K562 (cell line): ENCODE data around the gene VPS11. TPM values are rescaled to one million over a fixed set of nuclear protein-coding genes. Genes with fewer than 3 reads are reported as not detected.

ENCODE experiments used
- ATAC-seq: fragments of 200-7000 bp; cut with Tn5 transposase; 3 replicates; pipeline ENCODE4 v1.9.1; 2020; ENCODE audit warnings: moderate library complexity
- BruUV-seq: library from RNA; stranded (reverse); fragments of 400-500 nt; replicated peaks from 2 replicates; lab custom pipeline; 2021; lab: Mats Ljungman, UMichigan
- CTCF ChIA-PET: fragments of 300-600 bp; formaldehyde crosslinking; extraction: SDS; loops from one replicate; lab custom pipeline; 2021; ENCODE audit warnings: low intra/inter-chr PET ratio; lab: Yijun Ruan, JAX
- POLR2A ChIA-PET: fragments of 300-600, 350-650 bp; sonication (Branson Sonifier 250); formaldehyde crosslinking; extraction: SDS; loops from one replicate; lab custom pipeline; 2021; ENCODE audit warnings: antibody characterized with exemption, inconsistent platforms; lab: Yijun Ruan, JAX
- DNase-seq, 4 experiments: peaks; one replicate each; pipeline versions ENCODE4 v3.0.0 to v3.0.0-alpha.2; 2011 to 2018; ENCODE audit warnings: low spot score in 3 of 4, mixed read lengths in 3 of 4; ENCODE audit errors: extremely low read depth in 1 of 4
- FAIRE-seq: peaks from 2 replicates; lab custom pipeline; 2011; peaks lifted over from hg19 to GRCh38; lab: Jason Lieb, UNC
- H2AFZ ChIP-seq: 2 replicates; pipeline ENCODE4 v1.6.0; 2011; ENCODE audit warnings: low read depth, low read length, control low read depth, inconsistent platforms
- H3K27ac ChIP-seq: fragments of 200-600 bp; 3 replicates; pipeline ENCODE4 v1.8.0; 2011; ENCODE audit warnings: low read depth, mild to moderate bottlenecking, control low read depth, inconsistent platforms, low read length, moderate library complexity, mixed read lengths; ENCODE audit errors: extremely low read depth
- H3K27me3 ChIP-seq, 2 experiments: fragments of 300-600 bp in 1 of 2; 2 replicates in 1 of 2; 3 replicates in 1 of 2; pipeline versions ENCODE4 v1.6.0 to v1.8.0; 2011; ENCODE audit warnings: inconsistent platforms in 2 of 2, low read length in 2 of 2, mild to moderate bottlenecking in 1 of 2, mixed read lengths in 1 of 2, moderate library complexity in 1 of 2; ENCODE audit not compliant: control insufficient read depth in 2 of 2, insufficient read depth in 2 of 2
- H3K36me3 ChIP-seq: fragments of 300-600 bp; 3 replicates; pipeline ENCODE4 v1.8.0; 2011; ENCODE audit warnings: mild to moderate bottlenecking, low read length, inconsistent platforms; ENCODE audit not compliant: control insufficient read depth, insufficient read depth
- H3K4me1 ChIP-seq, 2 experiments: fragments of 200-600 bp in 1 of 2; replicated peaks in 1 of 2; 2 replicates in 1 of 2; 3 replicates in 1 of 2; pipeline versions ENCODE4 v1.5.1 to v1.8.0; 2011; ENCODE audit warnings: inconsistent platforms in 2 of 2, low read length in 2 of 2, mild to moderate bottlenecking in 1 of 2, mixed read lengths in 1 of 2, moderate library complexity in 1 of 2; ENCODE audit not compliant: control insufficient read depth in 2 of 2, insufficient read depth in 2 of 2
- H3K4me2 ChIP-seq: 2 replicates; pipeline ENCODE4 v1.6.1; 2011; ENCODE audit warnings: low read length, control low read depth, inconsistent platforms, mixed read lengths; ENCODE audit not compliant: insufficient read depth
- H3K4me3 ChIP-seq: fragments of 200-600 bp; sonication (generic), shearing (Covaris generic); 2 replicates; pipeline ENCODE4 v1.5.1; 2016; ENCODE audit warnings: control low read depth, inconsistent platforms
- H3K79me2 ChIP-seq: fragments of 200-600 bp; 3 replicates; pipeline ENCODE4 v1.8.0; 2011; ENCODE audit warnings: low read length, inconsistent platforms; ENCODE audit not compliant: control insufficient read depth, insufficient read depth
- H3K9ac ChIP-seq, 2 experiments: 2 replicates each; pipeline versions ENCODE4 v1.6.0 to v1.6.1; 2011; ENCODE audit warnings: low read depth in 2 of 2, low read length in 2 of 2, control low read depth in 1 of 2, inconsistent platforms in 1 of 2, mild to moderate bottlenecking in 1 of 2, mixed read lengths in 1 of 2; ENCODE audit not compliant: insufficient read depth in 1 of 2
- H3K9me1 ChIP-seq: one replicate; pipeline ENCODE4 v1.6.0; 2011; ENCODE audit warnings: inconsistent platforms, mild to moderate bottlenecking, low read length, moderate library complexity; ENCODE audit not compliant: control insufficient read depth, insufficient read depth
- H3K9me3 ChIP-seq: replicated peaks from 2 replicates; pipeline ENCODE4 v1.5.1; 2011; ENCODE audit warnings: low read depth, low read length, inconsistent platforms; ENCODE audit not compliant: control insufficient read depth, insufficient read depth
- H4K20me1 ChIP-seq: replicated peaks from 2 replicates; pipeline ENCODE4 v1.6.1; 2011; ENCODE audit warnings: low read length, inconsistent platforms, mixed read lengths; ENCODE audit not compliant: control insufficient read depth, insufficient read depth
- CTCF ChIP-seq, 3 experiments: IDR thresholded peaks in 2 of 3; conservative IDR thresholded peaks in 1 of 3; 2 replicates each; pipeline ENCODE4 v1.5.1; 2011 to 2012; ENCODE audit warnings: low read length in 3 of 3, mild to moderate bottlenecking in 3 of 3, control low read depth in 2 of 3, improper control_type of control experiment in 1 of 3, inconsistent platforms in 1 of 3, low read depth in 1 of 3, mixed read lengths in 1 of 3, moderate library complexity in 1 of 3; ENCODE audit not compliant: insufficient read depth in 2 of 3
- EHMT2 ChIP-seq: fragments of 450-650 bp; IDR thresholded peaks from 2 replicates; pipeline ENCODE4 v1.6.1; 2018; ENCODE audit warnings: antibody characterized with exemption
- GABPA ChIP-seq: fragments of 200-800 bp; sonication (Bioruptor generic); conservative IDR thresholded peaks from 2 replicates; pipeline ENCODE4 v1.6.1; 2016; ENCODE audit warnings: low read depth, missing genetic modification characterization, missing compliant biosample characterization
- POLR2G ChIP-seq: fragments of 200-400 bp; formaldehyde crosslinking; IDR thresholded peaks from 2 replicates; pipeline ENCODE4 v1.6.1; 2017; ENCODE audit warnings: low read depth, mild to moderate bottlenecking, antibody characterized with exemption, low read length, moderate library complexity
- RBFOX2 ChIP-seq: fragments of 200-400 bp; formaldehyde crosslinking; IDR thresholded peaks from 2 replicates; pipeline ENCODE4 v1.6.1; 2017; ENCODE audit warnings: low read depth, mild to moderate bottlenecking, low read length, moderate library complexity
- SP1 ChIP-seq: sonication (generic); formaldehyde crosslinking; IDR thresholded peaks from 2 replicates; pipeline ENCODE4 v1.8.1; 2022; ENCODE audit warnings: mild to moderate bottlenecking, missing genetic modification reagents
- ZNF143 ChIP-seq: sonication (generic); formaldehyde crosslinking; IDR thresholded peaks from 2 replicates; pipeline ENCODE4 v1.9.0; 2022; ENCODE audit warnings: mild to moderate bottlenecking, missing genetic modification reagents
- WGBS: fragments of 100-300 bp; shearing (Covaris generic); methylation state at CpG from one replicate; pipeline ENCODE4 v1.1.6; 2016; ENCODE audit warnings: low coverage, mixed read lengths; ENCODE audit not compliant: insufficient coverage; ENCODE audit errors: missing lambda C conversion rate; 5-methylcytosine and 5-hydroxymethylcytosine counted together
- in situ Hi-C: fragments of 300-500 bp; cut with MboI; formaldehyde crosslinking; loops from 4 replicates; pipeline ENCODE4 v1.15.0; 2018; ENCODE audit warnings: inconsistent platforms, mixed read lengths
- intact Hi-C: fragments of 100-400 bp; cut with micrococcal nuclease; formaldehyde crosslinking; loops from 2 replicates; pipeline ENCODE4 v1.14.2; 2022
- polyA plus RNA-seq, 8 experiments: library from polyadenylated mRNA; depleted of rRNA in 4 of 8; stranded (reverse) in 5 of 8; unstranded in 3 of 8; fragments of >200 nt; fragmentation: Nextera tagmentation in 2 of 8; fragmentation: Illumina TruSeq in 1 of 8; extraction: Ambion mirVana in 2 of 8; extraction: Trizol in 1 of 8; gene quantifications; 2 replicates each; pipeline versions ENCODE4 v1.2.1 to v1.2.3, GENCODE V29; 2011 to 2014; ENCODE audit warnings: inconsistent platforms in 1 of 8, missing spikeins in 1 of 8
- total RNA-seq, 7 experiments: library from RNA; depleted of rRNA in 6 of 7; stranded (reverse); fragments of >200 nt in 6 of 7; fragmentation: Illumina TruSeq in 2 of 7; extraction: Trizol in 2 of 7; gene quantifications; 2 replicates each; pipeline versions ENCODE4 v1.2.1 to v1.2.3, GENCODE V29; 2011 to 2021; ENCODE audit warnings: low replicate concordance in 1 of 7

Gene VPS11
- total and polyA plus RNA-seq, 9 of the 15 experiments (the other 6 are each of a cell fraction or from before 2014, with no cell fraction given), result 14.1 to 35.5 (median 27.5) TPM

- ChIA-PET CTCF (no interaction called here), POLR2A (interaction anchor here (0.6 to 8.8 kb wide), 8 partner anchors 10 to 266 kb away, joined by 3 to 132 read pairs (median 8); partner anchors contain the start of gene VPS11)
- FAIRE-seq (no peak), ATAC-seq (no peak), DNase-seq (no peak)
- intact Hi-C loops, result no loop called here
- Histone ChIP-seq H3K27ac (no peak overlapping the region), H3K4me3 (no peak overlapping the region), H3K4me2 (no peak overlapping the region), H3K27me3 (no peaks in the 10 kb centered on the region), H2AFZ (no peak overlapping the region), H3K9me3 (no peaks in the 10 kb centered on the region), H4K20me1 (no peaks in the 10 kb centered on the region), H3K36me3 (peaks cover 64% of the 10 kb centered on the region), H3K9me1 (no peaks in the 10 kb centered on the region), H3K4me1 (peaks cover 18 to 21% of the 10 kb centered on the region in 2 experiments; a peak in 3 of 5 replicates), H3K9ac (peak overlapping the region in 1 of 2 experiments; percentile 29; a peak in 1 of 4 replicates), H3K79me2 (peaks cover 38% of the 10 kb centered on the region)
- BruUV-seq, result no TSS peak
- WGBS, result 95% methylated on average over 10 of the region's 10 CpGs
- in situ Hi-C loops, result no loop called here
- TF ChIP-seq POLR2G (0 out of 2 replicates have a peak, but pooled peaks have one; percentile 36), GABPA (tag) (no peak), RBFOX2 (peak; percentile 63)
Measured at GRCh38 chr11:119054418-119054817, 13.2 kb upstream of the VPS11 start.

GRCh38 chr11:119055901-119056300 is 11.7 kb upstream of the VPS11 start:
- FAIRE-seq, result peak; percentile 15
- no peaks in the 10 kb centered on the region for H3K27me3 ChIP-seq
- POLR2A ChIA-PET, result interaction anchor here (0.5 to 8.8 kb wide), 20 partner anchors 11 to 1614 kb away, joined by 3 to 132 read pairs (median 4); partner anchors contain the start of genes HMBS and VPS11
- in situ Hi-C loops, result no loop called here
- no peak overlapping the region for H2AFZ ChIP-seq
- peak overlapping the region; percentile 95 for H3K27ac ChIP-seq
- BruUV-seq, result no TSS peak
- H3K9me3 ChIP-seq, result no peaks in the 10 kb centered on the region
- H3K9ac ChIP-seq, result peak overlapping the region; percentile 94 to 97; a peak in 3 of 4 replicates
- H3K4me1 ChIP-seq, result peaks cover 18 to 21% of the 10 kb centered on the region in 2 experiments; a peak in 3 of 5 replicates
- TF ChIP-seq CTCF (IDR thresholded peaks at IDR 0.05 in 2 of 3, conservative IDR thresholded peaks at IDR 0.05 in 1 of 3; ENCODE audit: insufficient read depth in 2 of 3, low read depth in 1 of 3, low read length in 3 of 3) (peak in 1 of 3 experiments; percentile 23; a peak in 1 of 6 replicates), SP1 (CRISPR knock-in tag) (0 out of 2 replicates have a peak, but pooled peaks have one; percentile 24), EHMT2 (no peak), ZNF143 (CRISPR knock-in tag) (0 out of 2 replicates have a peak, but pooled peaks have one; percentile 24)
- TF ChIP-seq, all 486 proteins: peak for 3
- ATAC-seq, result no peak
- no peaks in the 10 kb centered on the region for H3K9me1 ChIP-seq
- peaks cover 53% of the 10 kb centered on the region for H3K36me3 ChIP-seq
- 35% methylated on average over 6 of the region's 6 CpGs for WGBS
- CTCF ChIA-PET, result no interaction called here
- H3K4me2 ChIP-seq, result peak overlapping the region; percentile 91
- H3K4me3 ChIP-seq, result peak overlapping the region; percentile 98
- H4K20me1 ChIP-seq, result no peaks in the 10 kb centered on the region
- intact Hi-C loops, result loop anchor here (2.0 kb wide), 2 partner anchors 37 to 39 kb away; partner anchors contain the start of genes RPS25 and TRAPPC4
- H3K79me2 ChIP-seq, result peaks cover 44% of the 10 kb centered on the region
- DNase-seq, result peak in 2 of 4 experiments; percentile 15
